Endodermal cell (in vitro differentiated cells): ENCODE results near the gene OTOP2. TPM values are rescaled to one million over a fixed set of nuclear protein-coding genes. Genes with fewer than 3 reads are reported as not detected.

Source experiments
- DNase-seq: peaks from one replicate; pipeline ENCODE4 v3.0.0-alpha.2; 2017
- H3K27ac ChIP-seq: 2 replicates; pipeline ENCODE4 v1.5.1; 2013; ENCODE audit warnings: mild to moderate bottlenecking, low read depth, low read length, moderate library complexity
- H3K27me3 ChIP-seq: 2 replicates; pipeline ENCODE4 v1.6.1; 2013; ENCODE audit warnings: mild to moderate bottlenecking, low read length, moderate library complexity; ENCODE audit not compliant: insufficient read depth, control insufficient read depth, poor library complexity, severe bottlenecking
- H3K36me3 ChIP-seq: 2 replicates; pipeline ENCODE4 v1.7.0; 2013; ENCODE audit warnings: mild to moderate bottlenecking, low read length, moderate library complexity; ENCODE audit not compliant: control insufficient read depth, insufficient read depth
- H3K4me1 ChIP-seq: one replicate; pipeline ENCODE4 v1.7.0; 2013; ENCODE audit warnings: low read length; ENCODE audit not compliant: control insufficient read depth, insufficient read depth
- H3K4me3 ChIP-seq: 2 replicates; pipeline ENCODE4 v1.5.1; 2013; ENCODE audit warnings: mild to moderate bottlenecking, low read length, moderate library complexity
- H3K9ac ChIP-seq: 2 replicates; pipeline ENCODE4 v1.6.1; 2013; ENCODE audit warnings: mild to moderate bottlenecking, low read length, moderate library complexity; ENCODE audit not compliant: poor library complexity, severe bottlenecking; ENCODE audit errors: extremely low read depth
- H3K9me3 ChIP-seq: 2 replicates; pipeline ENCODE4 v1.6.1; 2013; ENCODE audit warnings: mild to moderate bottlenecking, low read length, moderate library complexity; ENCODE audit not compliant: control insufficient read depth
- H3K27ac Mint-ChIP-seq: 2 replicates; pipeline ENCODE4 v1.8.0; 2020; ENCODE audit warnings: mixed read lengths
- H3K27me3 Mint-ChIP-seq: 2 replicates; pipeline ENCODE4 v1.8.0; 2021; ENCODE audit warnings: mild to moderate bottlenecking, mixed read lengths; ENCODE audit not compliant: insufficient read depth
- H3K36me3 Mint-ChIP-seq: 2 replicates; pipeline ENCODE4 v1.8.0; 2020; ENCODE audit warnings: low read depth, mixed read lengths
- H3K4me1 Mint-ChIP-seq: 2 replicates; pipeline ENCODE4 v1.8.0; 2020; ENCODE audit warnings: mixed read lengths
- H3K4me3 Mint-ChIP-seq: 2 replicates; pipeline ENCODE4 v1.8.0; 2020; ENCODE audit warnings: mild to moderate bottlenecking, moderate library complexity, mixed read lengths
- H3K9me3 Mint-ChIP-seq: 2 replicates; pipeline ENCODE4 v1.8.0; 2020; ENCODE audit warnings: mild to moderate bottlenecking, mixed read lengths
- CTCF ChIP-seq: fragments of 200-600 bp; sonication (generic); conservative IDR thresholded peaks from 2 replicates; pipeline ENCODE4 v1.5.0; 2021; ENCODE audit warnings: antibody characterized with exemption, mild to moderate bottlenecking
- WGBS, 2 experiments: methylation state at CpG; one replicate each; pipeline versions ENCODE4 v1.1.5 to v1.1.7; 2013; ENCODE audit warnings: missing lambda C conversion rate in 2 of 2, mixed read lengths in 1 of 2; ENCODE audit not compliant: insufficient coverage in 1 of 2, insufficient read length in 1 of 2; 5-methylcytosine and 5-hydroxymethylcytosine counted together
- total RNA-seq, 2 donors: library from RNA; stranded (reverse); fragmentation: NEBNext Ultra II Directional in 1 of 2; extraction: Animal tissue kit (Norgen Biotek cat#: 25700) in 1 of 2; gene quantifications; 2 replicates in 1 of 2; 3 replicates in 1 of 2; pipeline ENCODE4 v1.2.1, GENCODE V29; 2021

Gene OTOP2
- total RNA-seq, 2 donors from 2014 or later: not detected

- Histone ChIP-seq H3K9me3 (no peaks in the 10 kb centered on the region), H3K4me3 (no peak within 1 kb of the TSS), H3K9ac (no peak within 1 kb of the TSS), H3K27ac (no peak within 1 kb of the TSS), H3K36me3 (no peaks in the 10 kb centered on the region), H3K27me3 (peaks cover 65% of the 10 kb centered on the region), H3K4me1 (no peaks in the 10 kb centered on the region)
- no peak for TF ChIP-seq CTCF
- H3K4me3 Mint-ChIP-seq: peak within 1 kb of the TSS; percentile 42
- WGBS, 2 experiments: 13 to 14% methylated on average over 16 to 57 of the region's 57 CpGs
- no peaks in the 10 kb centered on the region for H3K9me3 Mint-ChIP-seq
- peaks cover 2% of the 10 kb centered on the region for H3K4me1 Mint-ChIP-seq
- H3K27me3 Mint-ChIP-seq: peaks cover 80% of the 10 kb centered on the region
- no peaks in the 10 kb centered on the region for H3K36me3 Mint-ChIP-seq
- no peak within 1 kb of the TSS for H3K27ac Mint-ChIP-seq
- DNase-seq: peak; percentile 79
Measured at GRCh38 chr17:74922694-74923537, 1.2 kb upstream of the OTOP2 start, which contains the start of gene USH1G. Gene USH1G, minus strand, starts transcription at chr17:74923255. Its CDS starts 182 bp downstream, at chr17:74923073.

- WGBS, 2 experiments: 6 to 9% methylated on average over 22 to 59 of the region's 59 CpGs
- no peak overlapping the region for H3K9ac ChIP-seq
- Mint-ChIP-seq H3K4me3 (peak overlapping the region; percentile 42), H3K27me3 (peaks cover 86% of the 10 kb centered on the region), H3K9me3 (no peaks in the 10 kb centered on the region), H3K36me3 (no peaks in the 10 kb centered on the region), H3K4me1 (peaks cover 2% of the 10 kb centered on the region), H3K27ac (no peak overlapping the region)
- H3K4me3 ChIP-seq: no peak overlapping the region
- no peaks in the 10 kb centered on the region for H3K4me1 ChIP-seq
- H3K27ac ChIP-seq: no peak overlapping the region
- TF ChIP-seq CTCF: peak; percentile 98
- no peaks in the 10 kb centered on the region for H3K9me3 ChIP-seq
- DNase-seq: peak; percentile 93
- H3K27me3 ChIP-seq: peaks cover 73% of the 10 kb centered on the region
- no peaks in the 10 kb centered on the region for H3K36me3 ChIP-seq
Measured at GRCh38 chr17:74923538-74924249, 379 bp upstream of the OTOP2 start.

- Mint-ChIP-seq H3K27ac (no peak overlapping the region), H3K4me3 (no peak overlapping the region), H3K36me3 (no peaks in the 10 kb centered on the region), H3K27me3 (peaks cover 89% of the 10 kb centered on the region), H3K4me1 (peaks cover 2% of the 10 kb centered on the region), H3K9me3 (no peaks in the 10 kb centered on the region)
- Histone ChIP-seq H3K36me3 (no peaks in the 10 kb centered on the region), H3K4me1 (no peaks in the 10 kb centered on the region), H3K4me3 (no peak overlapping the region), H3K27ac (no peak overlapping the region), H3K9ac (no peak overlapping the region), H3K27me3 (peaks cover 78% of the 10 kb centered on the region), H3K9me3 (no peaks in the 10 kb centered on the region)
- no peak for DNase-seq
- WGBS, 2 experiments: 91 to 93% methylated on average over 2 to 3 of the region's 3 CpGs
- no peak for TF ChIP-seq CTCF
Measured at GRCh38 chr17:74925242-74925641, 1.2 kb downstream of the OTOP2 start.
